Kidney (tissue), 14 donors: Measurements from ENCODE around the gene NINJ2. TPM values are rescaled to one million over a fixed set of nuclear protein-coding genes. Genes with fewer than 3 reads are reported as not detected.

Experiments
- DNase-seq, 5 donors: peaks; one replicate each; pipeline ENCODE4 v3.0.0-alpha.2; 2013 to 2020
- FAIRE-seq: peaks from 2 replicates; lab custom pipeline; 2012; peaks lifted over from hg19 to GRCh38; lab: Jason Lieb, UNC
- H3K27ac ChIP-seq, 2 donors: one replicate each; pipeline ENCODE4 v1.7.0; 2013; ENCODE audit warnings: low read depth in 2 of 2, low read length in 2 of 2, inconsistent platforms in 1 of 2
- H3K27me3 ChIP-seq: one replicate; pipeline ENCODE4 v1.7.1; 2013; ENCODE audit warnings: low read length, inconsistent platforms; ENCODE audit not compliant: control insufficient read depth, insufficient read depth
- H3K36me3 ChIP-seq, 3 donors: one replicate each; pipeline versions ENCODE4 v1.7.0 to v1.7.1; 2013; ENCODE audit warnings: low read length in 3 of 3, control low read depth in 1 of 3, inconsistent platforms in 1 of 3; ENCODE audit not compliant: insufficient read depth in 3 of 3, control insufficient read depth in 2 of 3
- H3K4me1 ChIP-seq, 3 donors: one replicate each; pipeline versions ENCODE4 v1.7.0 to v1.7.1; 2013; ENCODE audit warnings: low read length in 3 of 3, inconsistent platforms in 1 of 3, low read depth in 1 of 3; ENCODE audit not compliant: control insufficient read depth in 2 of 3, insufficient read depth in 2 of 3
- H3K4me3 ChIP-seq, 3 donors: one replicate each; pipeline versions ENCODE4 v1.7.0 to v1.8.1; 2013; ENCODE audit warnings: low read length in 3 of 3, control low read depth in 1 of 3, inconsistent platforms in 1 of 3
- H3K9ac ChIP-seq, 3 donors: one replicate each; pipeline versions ENCODE4 v1.7.0 to v1.7.1; 2013; ENCODE audit warnings: low read length in 3 of 3, control low read depth in 1 of 3, inconsistent platforms in 1 of 3
- H3K9me3 ChIP-seq, 3 donors: one replicate each; pipeline versions ENCODE4 v1.7.0 to v1.7.1; 2013; ENCODE audit warnings: low read length in 3 of 3, control low read depth in 1 of 3, inconsistent platforms in 1 of 3; ENCODE audit not compliant: control insufficient read depth in 2 of 3, insufficient read depth in 1 of 3
- intact Hi-C: fragments of 100-400 bp; cut with DNase I; formaldehyde crosslinking; loops from one replicate; pipeline ENCODE4 v1.11.1; 2022
- polyA plus RNA-seq: library from polyadenylated mRNA; stranded (reverse); fragments of 350-450 nt; fragmentation: Illumina TruSeq; extraction: RNeasy Lipid Tissue Mini Kit (QIAGEN cat#74804); gene quantifications from one replicate; pipeline ENCODE4 v1.2.3, GENCODE V29; 2014; ENCODE audit warnings: low read depth, low replicate concordance; ENCODE audit not compliant: insufficient read depth
- total RNA-seq: library from RNA; stranded (reverse); fragmentation: NEBNext Ultra II Directional; extraction: Animal tissue kit (Norgen Biotek cat#: 25700); gene quantifications from one replicate; pipeline ENCODE4 v1.2.1, GENCODE V29; 2021
- TF ChIP-seq, protein P1 (sequence below): IDR thresholded peaks from 3 replicates; pipeline ENCODE4 v1.5.1; 2012; ENCODE audit warnings: mild to moderate bottlenecking, moderate library complexity, borderline replicate concordance; ENCODE audit not compliant: insufficient read depth; ENCODE audit errors: extremely low read depth
- donor health status: control.
- donor health status: control.
- donor health status: control.
- donor health status: control.
- donor health status: control.
- donor health status: DM: yes; HTN: yes; CAD: no.
- donor health status: Normal renal cell carcinoma (clear cell type).

The NINJ2 gene
- total and polyA plus RNA-seq, 2 donors from 2014 or later, result 0.69 to 2.8 TPM

DNA sequence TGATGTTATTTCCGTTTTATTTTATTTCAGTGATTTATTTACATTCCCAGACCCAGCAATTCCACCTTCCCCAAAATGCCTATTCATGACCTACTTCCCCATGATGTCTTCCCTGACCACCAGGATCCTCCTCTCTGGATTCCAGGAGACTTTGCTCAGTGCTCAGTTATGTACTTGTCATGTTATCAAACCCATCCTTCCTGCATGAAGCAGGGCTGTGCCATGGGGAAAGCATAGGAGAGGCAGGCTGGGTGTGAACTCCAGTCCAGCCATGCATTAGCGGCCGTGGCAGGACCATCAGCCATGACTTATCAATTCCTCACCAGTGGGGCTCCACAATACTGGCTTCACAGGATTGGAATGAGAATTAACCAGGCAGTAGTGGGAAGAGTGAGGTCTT is 145.7 kb downstream of the NINJ2 start:
- H3K4me1 ChIP-seq, result peaks cover 0 to 2% (median 0%) of the 10 kb centered on the region in 3 donors
- intact Hi-C loops, result no loop called here
- H3K27ac ChIP-seq, result no peak overlapping the region
- H3K9me3 ChIP-seq, result no peaks in the 10 kb centered on the region
- no peak for FAIRE-seq
- H3K9ac ChIP-seq, result no peak overlapping the region
- no peaks in the 10 kb centered on the region for H3K27me3 ChIP-seq
- TF ChIP-seq, protein P1, sequence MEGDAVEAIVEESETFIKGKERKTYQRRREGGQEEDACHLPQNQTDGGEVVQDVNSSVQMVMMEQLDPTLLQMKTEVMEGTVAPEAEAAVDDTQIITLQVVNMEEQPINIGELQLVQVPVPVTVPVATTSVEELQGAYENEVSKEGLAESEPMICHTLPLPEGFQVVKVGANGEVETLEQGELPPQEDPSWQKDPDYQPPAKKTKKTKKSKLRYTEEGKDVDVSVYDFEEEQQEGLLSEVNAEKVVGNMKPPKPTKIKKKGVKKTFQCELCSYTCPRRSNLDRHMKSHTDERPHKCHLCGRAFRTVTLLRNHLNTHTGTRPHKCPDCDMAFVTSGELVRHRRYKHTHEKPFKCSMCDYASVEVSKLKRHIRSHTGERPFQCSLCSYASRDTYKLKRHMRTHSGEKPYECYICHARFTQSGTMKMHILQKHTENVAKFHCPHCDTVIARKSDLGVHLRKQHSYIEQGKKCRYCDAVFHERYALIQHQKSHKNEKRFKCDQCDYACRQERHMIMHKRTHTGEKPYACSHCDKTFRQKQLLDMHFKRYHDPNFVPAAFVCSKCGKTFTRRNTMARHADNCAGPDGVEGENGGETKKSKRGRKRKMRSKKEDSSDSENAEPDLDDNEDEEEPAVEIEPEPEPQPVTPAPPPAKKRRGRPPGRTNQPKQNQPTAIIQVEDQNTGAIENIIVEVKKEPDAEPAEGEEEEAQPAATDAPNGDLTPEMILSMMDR, result no peak
- H3K36me3 ChIP-seq, result no peaks in the 10 kb centered on the region
- no peak for DNase-seq
- no peak overlapping the region for H3K4me3 ChIP-seq

Other genes starting within 250 kb of the NINJ2 start
- gene B4GALNT3, start 203.5 kb downstream of the NINJ2 start, total RNA-seq, result 12.5 TPM
- 11.3 TPM for gene B4GALNT3, start 203.5 kb downstream of the NINJ2 start, polyA plus RNA-seq
- 173 TPM for gene WNK1, start 89.1 kb upstream of the NINJ2 start, total RNA-seq
- 40.2 TPM for gene WNK1, start 89.1 kb upstream of the NINJ2 start, polyA plus RNA-seq